HG03064 (cell line): ENCODE data around the gene NEAT1.

ENCODE experiments used
- ATAC-seq: cut with Tn5 transposase; IDR thresholded peaks from one replicate; pipeline ENCODE4 v1.9.1; 2021; ENCODE audit warnings: low read depth; ENCODE audit not compliant: unreplicated experiment

NEAT1 gene

GRCh38 chr11:65389294-65389980 lies 33.2 kb upstream of the NEAT1 start:
- no peak for ATAC-seq

GRCh38 chr11:65390099-65390941 lies 32.3 kb upstream of the NEAT1 start:
- ATAC-seq: no peak

GRCh38 chr11:65390996-65391395 lies 31.6 kb upstream of the NEAT1 start:
- ATAC-seq: no peak

- no peak for ATAC-seq
Observed at GRCh38 chr11:65392186-65392829, 30.3 kb upstream of the NEAT1 start.

GRCh38 chr11:65392899-65393298 lies 29.7 kb upstream of the NEAT1 start:
- no peak for ATAC-seq

GRCh38 chr11:65393513-65394079 lies 29.0 kb upstream of the NEAT1 start:
- no peak for ATAC-seq

GRCh38 chr11:65394125-65394536 lies 28.5 kb upstream of the NEAT1 start:
- no peak for ATAC-seq

- no peak for ATAC-seq
Observed at GRCh38 chr11:65395961-65396530, 26.6 kb upstream of the NEAT1 start.

GRCh38 chr11:65396769-65397745 lies 25.5 kb upstream of the NEAT1 start:
- no peak for ATAC-seq

GRCh38 chr11:65398362-65398910 lies 24.2 kb upstream of the NEAT1 start:
- ATAC-seq: no peak

GRCh38 chr11:65399249-65399648 lies 23.3 kb upstream of the NEAT1 start:
- ATAC-seq: no peak

GRCh38 chr11:65399845-65400244 lies 22.8 kb upstream of the NEAT1 start:
- ATAC-seq: no peak

GRCh38 chr11:65400307-65401072 lies 22.1 kb upstream of the NEAT1 start:
- ATAC-seq: no peak

GRCh38 chr11:65401073-65401802 lies 21.4 kb upstream of the NEAT1 start:
- ATAC-seq: no peak

GRCh38 chr11:65401803-65402248 lies 20.8 kb upstream of the NEAT1 start:
- ATAC-seq: no peak

- no peak for ATAC-seq
Observed at GRCh38 chr11:65402790-65403189, 19.8 kb upstream of the NEAT1 start.

GRCh38 chr11:65403607-65404121 lies 18.9 kb upstream of the NEAT1 start:
- ATAC-seq: no peak

- no peak for ATAC-seq
Observed at GRCh38 chr11:65404210-65404609, 18.4 kb upstream of the NEAT1 start.
